Activated naive CD4-positive, alpha-beta T cell treated with anti-CD3 and anti-CD28 coated beads, Interleukin-2, amount 10 ng/mL, durations not matched to agents 7 days and 5 days (primary cell): Measurements from ENCODE around the gene SKI.
"Not testable (repeated sequence)": the region's sequence is repeated elsewhere in the genome, so short reads cannot be mapped to it uniquely, and the experiment has no call there.

ENCODE experiments used
- CTCF ChIA-PET: fragments of 350-600 bp; sonication (Branson Sonifier 250); formaldehyde crosslinking; loops from one replicate; lab custom pipeline; 2021; ENCODE audit warnings: antibody characterized with exemption; lab: Charles Lee
- DNase-seq: peaks from one replicate; pipeline ENCODE4 v3.0.0-alpha.2; 2020
- H3K27ac Mint-ChIP-seq: one replicate; pipeline ENCODE4 v1.8.0; 2021; ENCODE audit warnings: mild to moderate bottlenecking, moderate library complexity, mixed read lengths
- H3K27me3 Mint-ChIP-seq: one replicate; pipeline ENCODE4 v1.8.0; 2021; ENCODE audit warnings: mild to moderate bottlenecking, mixed read lengths
- H3K36me3 Mint-ChIP-seq: one replicate; pipeline ENCODE4 v1.8.0; 2021; ENCODE audit warnings: mixed read lengths
- H3K4me1 Mint-ChIP-seq: one replicate; pipeline ENCODE4 v1.8.0; 2021; ENCODE audit warnings: mixed read lengths
- H3K4me3 Mint-ChIP-seq: one replicate; pipeline ENCODE4 v1.8.0; 2021; ENCODE audit warnings: mild to moderate bottlenecking, moderate library complexity, mixed read lengths
- H3K9me3 Mint-ChIP-seq: one replicate; pipeline ENCODE4 v1.8.0; 2021; ENCODE audit warnings: mixed read lengths

Gene SKI

DNA sequence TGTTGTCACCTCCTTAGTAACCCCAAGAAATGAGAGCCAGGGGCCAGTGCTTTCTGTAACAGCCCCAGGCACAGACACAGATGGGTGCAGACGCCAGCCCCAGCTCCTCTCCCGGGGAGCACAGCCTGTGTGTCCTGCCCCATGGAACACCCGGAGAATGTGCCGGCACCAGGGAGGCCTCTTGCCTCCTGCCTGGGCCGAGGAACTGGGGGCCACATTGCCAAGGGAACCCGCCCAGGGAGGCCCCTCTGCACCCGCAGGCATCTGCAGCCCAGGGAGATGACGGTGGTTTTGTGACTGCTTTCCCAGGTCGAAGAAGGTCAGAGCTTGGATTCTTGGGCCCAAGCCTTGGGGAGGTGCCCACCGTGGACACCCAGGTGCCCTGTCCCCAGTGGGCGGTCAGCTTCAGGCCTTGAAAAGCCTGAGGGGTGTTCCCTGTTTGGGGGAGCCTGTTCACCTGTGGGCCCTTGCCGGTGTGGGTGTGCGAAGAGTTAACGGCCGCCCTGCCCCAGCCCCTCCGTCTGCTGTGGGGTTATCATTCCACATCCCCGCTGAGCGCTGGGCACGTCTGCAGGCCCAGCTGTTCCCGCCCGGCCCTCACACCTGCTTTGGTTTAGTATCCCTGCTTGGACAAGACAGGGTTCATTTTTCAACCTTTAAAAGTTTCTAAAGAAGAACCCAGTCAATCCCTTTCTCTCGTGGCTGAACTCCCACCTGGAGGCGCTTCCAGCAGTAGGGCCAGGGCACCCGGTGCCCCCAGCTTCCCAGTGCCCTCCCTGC, 100.7 kb downstream of the SKI start:
- Mint-ChIP-seq H3K27me3 (peaks cover 24% of the 10 kb centered on the region), H3K4me1 (no peaks in the 10 kb centered on the region), H3K27ac (no peak overlapping the region), H3K9me3 (peaks cover 4% of the 10 kb centered on the region), H3K4me3 (no peak overlapping the region), H3K36me3 (no peaks in the 10 kb centered on the region)
- CTCF ChIA-PET = no interaction called here
- DNase-seq = no peak

DNA sequence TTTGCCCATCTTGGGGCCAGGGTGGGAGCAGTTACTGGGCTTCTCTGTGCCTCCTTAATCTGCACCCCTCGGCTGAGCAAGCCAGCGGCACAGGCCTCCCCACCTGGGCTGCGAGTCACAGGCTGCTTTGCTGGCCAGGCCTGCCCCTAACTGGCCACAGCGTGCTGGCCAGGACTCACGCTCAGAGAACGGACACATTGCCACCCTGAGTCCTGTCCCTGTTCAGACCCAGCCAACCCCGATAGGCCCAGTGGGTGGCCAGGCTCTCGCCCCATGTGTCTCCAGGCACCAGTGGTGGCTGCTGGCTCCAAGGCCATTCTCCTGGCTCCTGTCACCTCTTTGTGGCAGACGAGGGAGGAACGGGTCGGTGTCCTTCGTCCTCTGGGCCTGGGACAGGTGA, 101.9 kb downstream of the SKI start:
- H3K27ac Mint-ChIP-seq = no peak overlapping the region
- no peak overlapping the region for H3K4me3 Mint-ChIP-seq
- peaks cover 16% of the 10 kb centered on the region for H3K27me3 Mint-ChIP-seq
- H3K36me3 Mint-ChIP-seq = no peaks in the 10 kb centered on the region
- H3K4me1 Mint-ChIP-seq = no peaks in the 10 kb centered on the region
- DNase-seq = no peak
- CTCF ChIA-PET = no interaction called here
- peaks cover 3% of the 10 kb centered on the region for H3K9me3 Mint-ChIP-seq

DNA sequence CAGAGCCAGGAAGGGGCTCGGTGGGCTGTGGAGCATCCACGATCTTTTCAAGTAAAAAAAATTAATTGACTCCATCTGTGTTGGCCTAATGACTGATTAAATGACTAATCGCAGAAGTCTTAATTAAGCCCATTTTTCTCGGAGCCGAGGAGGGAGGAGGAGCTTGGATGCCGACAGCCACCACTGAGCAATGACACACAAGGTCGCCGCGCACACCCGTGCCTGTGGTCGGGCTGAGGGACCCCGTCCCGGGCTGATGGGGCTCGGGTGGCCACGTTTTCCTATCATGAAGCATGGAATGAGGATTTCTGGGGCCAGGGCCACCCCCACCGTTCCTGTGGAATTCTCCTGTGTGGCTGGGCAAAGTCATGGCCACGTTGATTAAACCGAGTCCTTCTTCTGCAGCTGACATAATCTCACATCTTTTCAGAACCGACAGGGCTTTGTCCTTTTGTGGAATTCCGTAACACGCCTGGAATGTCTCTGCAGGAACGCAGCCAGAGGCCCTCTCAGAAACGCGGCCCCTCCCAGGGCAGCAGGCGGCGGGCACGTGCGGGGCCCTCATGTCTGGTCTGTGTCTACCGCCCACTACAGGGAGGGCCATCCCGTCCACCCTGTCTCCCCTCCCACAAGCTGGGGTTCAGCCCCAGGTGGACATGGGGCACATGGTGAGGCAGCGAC, 102.5 kb downstream of the SKI start:
- no peaks in the 10 kb centered on the region for H3K4me1 Mint-ChIP-seq
- H3K4me3 Mint-ChIP-seq = no peak overlapping the region
- peaks cover 14% of the 10 kb centered on the region for H3K27me3 Mint-ChIP-seq
- H3K9me3 Mint-ChIP-seq = no peaks in the 10 kb centered on the region
- CTCF ChIA-PET = no interaction called here
- H3K27ac Mint-ChIP-seq = no peak overlapping the region
- H3K36me3 Mint-ChIP-seq = no peaks in the 10 kb centered on the region
- DNase-seq = no peak

DNA sequence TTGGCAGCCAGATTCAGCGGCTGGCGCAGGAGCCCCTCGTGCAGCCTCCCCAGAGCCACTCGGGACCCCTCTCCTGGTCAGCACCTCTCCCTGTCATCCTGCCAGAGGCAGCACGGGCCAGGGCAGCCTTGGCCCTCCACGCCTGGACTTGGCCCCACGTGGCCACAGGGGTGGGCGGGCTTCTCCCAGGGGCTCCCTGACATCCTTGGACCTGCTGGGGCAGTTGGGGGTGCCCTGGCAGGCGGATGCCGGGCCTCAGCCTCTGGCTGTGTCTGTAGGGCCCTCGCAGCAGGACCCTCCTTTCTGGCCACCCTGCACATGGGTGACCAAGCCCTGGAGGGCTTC, 103.1 kb downstream of the SKI start:
- H3K4me3 Mint-ChIP-seq = no peak overlapping the region
- peaks cover 14% of the 10 kb centered on the region for H3K27me3 Mint-ChIP-seq
- H3K9me3 Mint-ChIP-seq = no peaks in the 10 kb centered on the region
- H3K4me1 Mint-ChIP-seq = no peaks in the 10 kb centered on the region
- DNase-seq = no peak
- H3K36me3 Mint-ChIP-seq = no peaks in the 10 kb centered on the region
- CTCF ChIA-PET = no interaction called here
- no peak overlapping the region for H3K27ac Mint-ChIP-seq

- H3K4me1 Mint-ChIP-seq, H3K36me3 Mint-ChIP-seq, CTCF ChIA-PET, DNase-seq, H3K4me3 Mint-ChIP-seq, H3K27ac Mint-ChIP-seq, H3K9me3 Mint-ChIP-seq: not testable (repeated sequence)
- peaks cover 14% of the 10 kb centered on the region for H3K27me3 Mint-ChIP-seq
Observed at GRCh38 chr1:2331580-2331979, 103.5 kb downstream of the SKI start.

GRCh38 chr1:2334366-2334765, 106.2 kb downstream of the SKI start:
- H3K27me3 Mint-ChIP-seq = no peaks in the 10 kb centered on the region
- H3K27ac Mint-ChIP-seq = no peak overlapping the region
- no peaks in the 10 kb centered on the region for H3K36me3 Mint-ChIP-seq
- H3K4me3 Mint-ChIP-seq = no peak overlapping the region
- no peaks in the 10 kb centered on the region for H3K9me3 Mint-ChIP-seq
- CTCF ChIA-PET = interaction anchor here (1.1 kb wide), 1 partner anchor 19 kb away, joined by 3 read pairs; no protein-coding TSS in a partner anchor
- DNase-seq = no peak
- no peaks in the 10 kb centered on the region for H3K4me1 Mint-ChIP-seq

- DNase-seq = no peak
- Mint-ChIP-seq H3K4me3 (no peak overlapping the region), H3K27me3 (no peaks in the 10 kb centered on the region), H3K4me1 (no peaks in the 10 kb centered on the region), H3K36me3 (no peaks in the 10 kb centered on the region), H3K27ac (no peak overlapping the region), H3K9me3 (no peaks in the 10 kb centered on the region)
- CTCF ChIA-PET = no interaction called here
Observed at GRCh38 chr1:2334883-2335534, 106.9 kb downstream of the SKI start.

GRCh38 chr1:2335721-2336455, 107.8 kb downstream of the SKI start:
- no peaks in the 10 kb centered on the region for H3K4me1 Mint-ChIP-seq
- H3K4me3 Mint-ChIP-seq = no peak overlapping the region
- no peak overlapping the region for H3K27ac Mint-ChIP-seq
- CTCF ChIA-PET = no interaction called here
- no peaks in the 10 kb centered on the region for H3K27me3 Mint-ChIP-seq
- DNase-seq = no peak
- H3K36me3 Mint-ChIP-seq = no peaks in the 10 kb centered on the region
- no peaks in the 10 kb centered on the region for H3K9me3 Mint-ChIP-seq

GRCh38 chr1:2336499-2336898, 108.4 kb downstream of the SKI start:
- no peaks in the 10 kb centered on the region for H3K27me3 Mint-ChIP-seq
- CTCF ChIA-PET = no interaction called here
- H3K36me3 Mint-ChIP-seq = no peaks in the 10 kb centered on the region
- no peaks in the 10 kb centered on the region for H3K9me3 Mint-ChIP-seq
- H3K27ac Mint-ChIP-seq = no peak overlapping the region
- no peaks in the 10 kb centered on the region for H3K4me1 Mint-ChIP-seq
- no peak overlapping the region for H3K4me3 Mint-ChIP-seq
- DNase-seq = no peak

DNA sequence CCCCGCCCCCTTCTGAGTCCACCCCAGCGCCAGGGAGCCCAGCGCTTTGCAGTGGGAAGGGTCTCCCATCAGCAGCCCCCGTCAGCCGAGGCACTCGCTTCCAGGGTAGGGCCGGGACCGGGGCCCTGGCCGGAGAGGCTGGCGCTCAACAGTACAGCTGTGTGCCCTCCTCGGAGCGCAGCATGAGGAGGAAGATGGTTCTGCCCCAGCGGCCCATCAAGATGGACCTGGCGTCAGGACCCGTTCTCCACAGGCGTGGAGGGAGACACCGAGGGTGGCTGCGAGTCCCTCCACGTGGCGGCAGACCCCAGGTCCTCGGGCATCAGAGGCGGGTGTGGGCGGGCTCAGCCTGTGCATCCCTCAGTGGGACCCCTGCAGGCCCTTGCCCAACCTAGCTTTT, 109.0 kb downstream of the SKI start:
- no peak overlapping the region for H3K27ac Mint-ChIP-seq
- no peaks in the 10 kb centered on the region for H3K9me3 Mint-ChIP-seq
- CTCF ChIA-PET = no interaction called here
- H3K27me3 Mint-ChIP-seq = no peaks in the 10 kb centered on the region
- no peak overlapping the region for H3K4me3 Mint-ChIP-seq
- DNase-seq = no peak
- no peaks in the 10 kb centered on the region for H3K36me3 Mint-ChIP-seq
- no peaks in the 10 kb centered on the region for H3K4me1 Mint-ChIP-seq

GRCh38 chr1:2337501-2337900, 109.4 kb downstream of the SKI start:
- Mint-ChIP-seq H3K27me3 (no peaks in the 10 kb centered on the region), H3K36me3 (no peaks in the 10 kb centered on the region), H3K4me3 (no peak overlapping the region), H3K27ac (no peak overlapping the region), H3K4me1 (no peaks in the 10 kb centered on the region), H3K9me3 (no peaks in the 10 kb centered on the region)
- CTCF ChIA-PET = no interaction called here
- DNase-seq = no peak

DNA sequence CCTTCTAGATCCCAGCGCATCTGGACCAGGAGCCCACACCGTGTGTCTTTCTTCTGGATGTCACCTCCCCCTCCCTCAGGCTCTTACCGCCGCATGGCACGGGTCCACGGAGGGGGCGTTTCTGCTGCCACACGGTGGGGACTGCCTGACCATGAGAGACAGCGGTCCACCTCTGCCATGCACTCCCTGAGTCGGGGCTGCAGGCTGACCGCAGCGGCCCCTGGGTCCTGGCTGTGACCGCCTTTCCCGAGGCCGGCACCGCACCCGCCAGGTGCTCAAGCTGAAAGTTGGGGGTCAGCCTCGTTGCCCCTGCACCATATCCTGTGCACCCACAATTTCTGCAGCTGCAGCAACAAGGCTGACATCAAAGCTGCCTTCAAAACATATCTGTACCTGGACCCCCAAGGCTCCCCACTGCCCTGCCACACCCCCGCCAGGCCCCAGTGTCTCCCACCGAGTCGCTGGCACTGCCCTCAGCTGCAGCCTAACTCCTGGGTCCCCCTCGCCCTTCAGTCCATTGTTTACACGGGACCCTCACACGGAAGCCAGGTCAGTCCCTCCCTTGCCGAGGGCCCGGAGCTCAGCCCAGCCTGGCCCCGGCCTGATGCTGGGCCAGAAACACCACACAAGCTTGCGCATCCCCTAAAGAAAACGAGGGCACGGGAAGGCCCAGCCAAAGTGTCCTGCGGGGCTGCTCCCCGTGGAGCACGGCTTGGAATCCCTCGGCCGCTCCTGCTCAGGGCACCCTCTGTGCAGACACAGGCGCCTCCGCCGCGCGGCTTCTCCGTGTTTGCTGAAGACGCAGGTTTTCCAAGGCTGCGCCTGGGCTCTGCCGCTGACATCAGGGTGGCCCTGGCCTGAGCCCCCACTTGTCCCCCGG, 111.3 kb downstream of the SKI start:
- Mint-ChIP-seq H3K27me3 (no peaks in the 10 kb centered on the region), H3K4me1 (no peaks in the 10 kb centered on the region), H3K36me3 (no peaks in the 10 kb centered on the region), H3K9me3 (no peaks in the 10 kb centered on the region), H3K27ac (no peak overlapping the region), H3K4me3 (no peak overlapping the region)
- CTCF ChIA-PET = no interaction called here
- no peak for DNase-seq

GRCh38 chr1:2340086-2340917, 112.2 kb downstream of the SKI start:
- Mint-ChIP-seq H3K27ac (no peak overlapping the region), H3K27me3 (no peaks in the 10 kb centered on the region), H3K9me3 (no peaks in the 10 kb centered on the region), H3K36me3 (no peaks in the 10 kb centered on the region), H3K4me3 (no peak overlapping the region), H3K4me1 (no peaks in the 10 kb centered on the region)
- DNase-seq = no peak
- CTCF ChIA-PET = no interaction called here
